Endodermal cell (in vitro differentiated cells): ENCODE measurements around the gene KCP. TPM values are rescaled to one million over a fixed set of nuclear protein-coding genes. Genes with fewer than 3 reads are reported as not detected.

Experiments
- DNase-seq: peaks from one replicate; pipeline ENCODE4 v3.0.0-alpha.2; 2017
- H3K27ac ChIP-seq: 2 replicates; pipeline ENCODE4 v1.5.1; 2013; ENCODE audit warnings: mild to moderate bottlenecking, low read depth, low read length, moderate library complexity
- H3K27me3 ChIP-seq: 2 replicates; pipeline ENCODE4 v1.6.1; 2013; ENCODE audit warnings: mild to moderate bottlenecking, low read length, moderate library complexity; ENCODE audit not compliant: insufficient read depth, control insufficient read depth, poor library complexity, severe bottlenecking
- H3K36me3 ChIP-seq: 2 replicates; pipeline ENCODE4 v1.7.0; 2013; ENCODE audit warnings: mild to moderate bottlenecking, low read length, moderate library complexity; ENCODE audit not compliant: control insufficient read depth, insufficient read depth
- H3K4me1 ChIP-seq: one replicate; pipeline ENCODE4 v1.7.0; 2013; ENCODE audit warnings: low read length; ENCODE audit not compliant: control insufficient read depth, insufficient read depth
- H3K4me3 ChIP-seq: 2 replicates; pipeline ENCODE4 v1.5.1; 2013; ENCODE audit warnings: mild to moderate bottlenecking, low read length, moderate library complexity
- H3K9ac ChIP-seq: 2 replicates; pipeline ENCODE4 v1.6.1; 2013; ENCODE audit warnings: mild to moderate bottlenecking, low read length, moderate library complexity; ENCODE audit not compliant: poor library complexity, severe bottlenecking; ENCODE audit errors: extremely low read depth
- H3K9me3 ChIP-seq: 2 replicates; pipeline ENCODE4 v1.6.1; 2013; ENCODE audit warnings: mild to moderate bottlenecking, low read length, moderate library complexity; ENCODE audit not compliant: control insufficient read depth
- H3K27ac Mint-ChIP-seq: 2 replicates; pipeline ENCODE4 v1.8.0; 2020; ENCODE audit warnings: mixed read lengths
- H3K27me3 Mint-ChIP-seq: 2 replicates; pipeline ENCODE4 v1.8.0; 2021; ENCODE audit warnings: mild to moderate bottlenecking, mixed read lengths; ENCODE audit not compliant: insufficient read depth
- H3K36me3 Mint-ChIP-seq: 2 replicates; pipeline ENCODE4 v1.8.0; 2020; ENCODE audit warnings: low read depth, mixed read lengths
- H3K4me1 Mint-ChIP-seq: 2 replicates; pipeline ENCODE4 v1.8.0; 2020; ENCODE audit warnings: mixed read lengths
- H3K4me3 Mint-ChIP-seq: 2 replicates; pipeline ENCODE4 v1.8.0; 2020; ENCODE audit warnings: mild to moderate bottlenecking, moderate library complexity, mixed read lengths
- H3K9me3 Mint-ChIP-seq: 2 replicates; pipeline ENCODE4 v1.8.0; 2020; ENCODE audit warnings: mild to moderate bottlenecking, mixed read lengths
- CTCF ChIP-seq: fragments of 200-600 bp; sonication (generic); conservative IDR thresholded peaks from 2 replicates; pipeline ENCODE4 v1.5.0; 2021; ENCODE audit warnings: antibody characterized with exemption, mild to moderate bottlenecking
- WGBS, 2 experiments: methylation state at CpG; one replicate each; pipeline versions ENCODE4 v1.1.5 to v1.1.7; 2013; ENCODE audit warnings: missing lambda C conversion rate in 2 of 2, mixed read lengths in 1 of 2; ENCODE audit not compliant: insufficient coverage in 1 of 2, insufficient read length in 1 of 2; 5-methylcytosine and 5-hydroxymethylcytosine counted together
- long read RNA-seq, 4 experiments: library from polyadenylated mRNA in 2 of 4; library from RNA in 1 of 4; library from capped mRNA in 1 of 4; stranded (forward) in 3 of 4; unstranded in 1 of 4; transcript quantifications; one replicate each; pipeline ENCODE4 v2.0.0, GENCODE V29; 2020 to 2021; ENCODE audit warnings: inconsistent platforms in 1 of 4
- polyA plus RNA-seq, 2 experiments: library from polyadenylated mRNA; stranded (reverse); fragments of 50-300 nt; gene quantifications; one replicate each; pipeline ENCODE4 v1.2.3, GENCODE V29; 2013
- total RNA-seq, 2 donors: library from RNA; stranded (reverse); fragmentation: NEBNext Ultra II Directional in 1 of 2; extraction: Animal tissue kit (Norgen Biotek cat#: 25700) in 1 of 2; gene quantifications; 2 replicates in 1 of 2; 3 replicates in 1 of 2; pipeline ENCODE4 v1.2.1, GENCODE V29; 2021

The KCP gene
- 10 to 100 TPM; 21.1 to 33.3 TPM for total RNA-seq
- 8.3 TPM for polyA plus RNA-seq (2013, experiment 1 of 2)
- polyA plus RNA-seq (2013, experiment 2 of 2): 6.5 TPM
- long read RNA-seq, experiment 1, partial matches to known transcripts: 0 of 2 reads
- long read RNA-seq, experiment 1, other reads (novel, unspliced or antisense): 2 of 2 reads
- long read RNA-seq, experiment 2, full-length matches to known transcripts: 13 of 39 reads
- long read RNA-seq, experiment 2, partial matches to known transcripts: 8 of 39 reads
- long read RNA-seq, experiment 2, other reads (novel, unspliced or antisense): 18 of 39 reads
- long read RNA-seq, experiment 3, partial matches to known transcripts: 11 of 26 reads
- long read RNA-seq, experiment 3, other reads (novel, unspliced or antisense): 12 of 26 reads
- long read RNA-seq, experiment 4, partial matches to known transcripts: 0 of 1 reads
- long read RNA-seq, experiment 4, other reads (novel, unspliced or antisense): 1 of 1 reads

DNA sequence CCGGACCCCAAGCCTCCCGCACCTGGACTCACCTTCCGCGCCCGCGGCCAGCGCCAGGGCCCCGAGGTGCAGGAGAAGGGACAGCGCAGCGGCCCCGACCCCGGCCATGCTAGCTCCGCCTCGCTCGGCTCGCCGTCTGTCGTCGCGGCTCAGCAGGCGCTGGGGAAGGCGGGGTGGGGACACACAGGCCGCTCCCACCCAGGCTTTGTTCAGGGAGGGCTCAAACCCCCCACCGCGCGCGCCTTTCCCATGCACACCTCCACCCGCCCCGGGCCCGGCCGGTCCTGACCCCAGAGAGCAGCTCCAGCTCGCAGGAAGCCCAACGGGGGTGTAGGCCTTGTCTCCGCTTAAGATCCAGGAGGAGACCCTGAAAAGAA, at the start of gene KCP:
Gene KCP, minus strand, starts transcription at position 141 of the 377 bp plus-strand sequence. Its CDS starts 33 bp downstream, at position 108.
- Histone ChIP-seq H3K36me3 (peaks cover 6% of the 10 kb centered on the region), H3K27me3 (no peaks in the 10 kb centered on the region), H3K4me3 (peak within 1 kb of the TSS; percentile 78), H3K9me3 (no peaks in the 10 kb centered on the region), H3K9ac (peak within 1 kb of the TSS; percentile 41), H3K4me1 (peaks cover 7% of the 10 kb centered on the region), H3K27ac (no peak within 1 kb of the TSS)
- Mint-ChIP-seq H3K27me3 (peaks cover 22% of the 10 kb centered on the region), H3K4me3 (peak within 1 kb of the TSS; percentile 76), H3K36me3 (peaks cover 11% of the 10 kb centered on the region), H3K9me3 (no peaks in the 10 kb centered on the region), H3K4me1 (peaks cover 32% of the 10 kb centered on the region), H3K27ac (peak within 1 kb of the TSS; percentile 95)
- peak; percentile 89 for DNase-seq
- 11 to 18% methylated on average over 21 to 34 of the region's 34 CpGs for WGBS, 2 experiments
- TF ChIP-seq CTCF: no peak

GRCh38 chr7:128959296-128959695, 48.8 kb upstream of the KCP start:
- Histone ChIP-seq H3K4me3 (no peak overlapping the region), H3K9ac (no peak overlapping the region), H3K36me3 (peaks cover 81% of the 10 kb centered on the region), H3K27ac (no peak overlapping the region), H3K9me3 (no peaks in the 10 kb centered on the region), H3K4me1 (no peaks in the 10 kb centered on the region), H3K27me3 (no peaks in the 10 kb centered on the region)
- WGBS, 2 experiments: 94 to 100% methylated on average over 3 to 4 of the region's 4 CpGs
- peak overlapping the region; percentile 53 for H3K27ac Mint-ChIP-seq
- H3K27me3 Mint-ChIP-seq: no peaks in the 10 kb centered on the region
- H3K4me3 Mint-ChIP-seq: no peak overlapping the region
- peaks cover 71% of the 10 kb centered on the region for H3K36me3 Mint-ChIP-seq
- no peak for DNase-seq
- no peaks in the 10 kb centered on the region for H3K9me3 Mint-ChIP-seq
- H3K4me1 Mint-ChIP-seq: peaks cover 7% of the 10 kb centered on the region
- TF ChIP-seq CTCF: no peak

DNA sequence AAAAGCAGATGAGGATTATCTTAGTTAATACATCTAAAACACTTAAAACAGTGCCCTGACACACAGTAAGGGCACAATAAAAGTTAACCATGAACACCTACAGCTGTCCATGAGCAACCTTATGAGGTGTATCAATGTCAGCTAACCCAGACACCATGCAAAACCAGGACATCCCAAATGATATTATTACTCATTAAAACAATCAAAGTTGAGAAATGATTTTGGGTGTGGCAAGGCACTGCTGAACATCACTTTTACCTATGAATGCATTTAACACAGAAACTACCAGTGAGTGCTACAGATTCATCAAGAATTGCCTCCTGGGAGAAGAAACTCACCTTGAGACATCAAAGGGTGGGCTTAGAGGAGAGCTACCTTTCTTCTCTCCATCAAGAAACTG, 45.5 kb upstream of the KCP start:
- no peak overlapping the region for H3K27ac Mint-ChIP-seq

More for the DNA sequence above, 45.5 kb upstream of the KCP start:
- H3K27ac ChIP-seq: no peak overlapping the region
- H3K27me3 ChIP-seq: no peaks in the 10 kb centered on the region
- no peak for DNase-seq
- Mint-ChIP-seq H3K27me3 (no peaks in the 10 kb centered on the region), H3K4me1 (peaks cover 24% of the 10 kb centered on the region), H3K36me3 (peaks cover 65% of the 10 kb centered on the region), H3K9me3 (no peaks in the 10 kb centered on the region), H3K4me3 (no peak overlapping the region)
- H3K36me3 ChIP-seq: peaks cover 83% of the 10 kb centered on the region
- H3K4me1 ChIP-seq: peaks cover 2% of the 10 kb centered on the region
- no peak overlapping the region for H3K9ac ChIP-seq
- no peaks in the 10 kb centered on the region for H3K9me3 ChIP-seq
- no peak for TF ChIP-seq CTCF
- H3K4me3 ChIP-seq: no peak overlapping the region
